Gastrocnemius medialis (tissue), 4 donors: ENCODE data around the gene MAP1LC3B2.

Source experiments
- POLR2A ChIP-seq, 2 donors: fragments of 450-650 bp; IDR thresholded peaks; one replicate each; pipeline ENCODE4 v1.6.1; 2017; ENCODE audit warnings: antibody characterized with exemption in 2 of 2, mild to moderate bottlenecking in 2 of 2, moderate library complexity in 2 of 2
- TF ChIP-seq, protein P1 (sequence below), 5 experiments: fragments of 450-650 bp in 3 of 5; fragments of 200-600 bp in 2 of 5; sonication (generic) in 2 of 5; IDR thresholded peaks in 4 of 5; conservative IDR thresholded peaks in 1 of 5; 1 replicate in 4 of 5; 2 replicates in 1 of 5; pipeline ENCODE4 v1.5.1; 2016 to 2019; ENCODE audit warnings: antibody characterized with exemption in 5 of 5, mild to moderate bottlenecking in 3 of 5, moderate library complexity in 3 of 5

DNA sequence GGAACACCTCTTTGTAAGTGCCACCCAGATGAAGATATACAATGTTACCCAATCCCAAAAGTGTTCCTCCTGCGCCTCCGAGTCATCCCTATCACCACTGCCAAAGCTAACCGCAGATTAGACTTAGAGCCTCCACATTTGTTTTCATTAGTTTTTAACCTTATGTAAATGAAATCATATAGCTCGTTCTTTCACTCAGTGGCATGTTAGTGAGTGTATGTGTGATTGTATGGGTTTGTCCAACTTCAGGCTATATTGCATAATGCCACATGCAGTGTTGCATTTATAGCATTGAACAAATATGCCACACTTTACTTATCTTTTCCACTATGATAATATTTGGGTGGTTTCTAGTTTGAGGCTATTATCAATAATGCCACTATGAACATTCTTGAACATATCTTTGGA, 18.0 kb downstream of the MAP1LC3B2 start:
- TF ChIP-seq, protein P1, sequence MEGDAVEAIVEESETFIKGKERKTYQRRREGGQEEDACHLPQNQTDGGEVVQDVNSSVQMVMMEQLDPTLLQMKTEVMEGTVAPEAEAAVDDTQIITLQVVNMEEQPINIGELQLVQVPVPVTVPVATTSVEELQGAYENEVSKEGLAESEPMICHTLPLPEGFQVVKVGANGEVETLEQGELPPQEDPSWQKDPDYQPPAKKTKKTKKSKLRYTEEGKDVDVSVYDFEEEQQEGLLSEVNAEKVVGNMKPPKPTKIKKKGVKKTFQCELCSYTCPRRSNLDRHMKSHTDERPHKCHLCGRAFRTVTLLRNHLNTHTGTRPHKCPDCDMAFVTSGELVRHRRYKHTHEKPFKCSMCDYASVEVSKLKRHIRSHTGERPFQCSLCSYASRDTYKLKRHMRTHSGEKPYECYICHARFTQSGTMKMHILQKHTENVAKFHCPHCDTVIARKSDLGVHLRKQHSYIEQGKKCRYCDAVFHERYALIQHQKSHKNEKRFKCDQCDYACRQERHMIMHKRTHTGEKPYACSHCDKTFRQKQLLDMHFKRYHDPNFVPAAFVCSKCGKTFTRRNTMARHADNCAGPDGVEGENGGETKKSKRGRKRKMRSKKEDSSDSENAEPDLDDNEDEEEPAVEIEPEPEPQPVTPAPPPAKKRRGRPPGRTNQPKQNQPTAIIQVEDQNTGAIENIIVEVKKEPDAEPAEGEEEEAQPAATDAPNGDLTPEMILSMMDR (IDR thresholded peaks at IDR 0.05 in 4 of 5, conservative IDR thresholded peaks at IDR 0.05 in 1 of 5) = no peak
- no peak for TF ChIP-seq POLR2A (IDR thresholded peaks at IDR 0.05)
